Keratinocyte (primary cell): Measurements from ENCODE around the gene KLK7. TPM values are rescaled to one million over a fixed set of nuclear protein-coding genes. Genes with fewer than 3 reads are reported as not detected.

Experiments used
- DNase-seq: peaks from one replicate; pipeline ENCODE4 v3.0.0-alpha.2; 2011; ENCODE audit warnings: low read depth, missing footprints, low spot score
- FAIRE-seq: peaks from 2 replicates; lab custom pipeline; 2011; peaks lifted over from hg19 to GRCh38; lab: Jason Lieb, UNC
- H2AFZ ChIP-seq: 2 replicates; pipeline ENCODE4 v1.6.0; 2012; ENCODE audit warnings: low read length, control low read depth, inconsistent platforms; ENCODE audit not compliant: control insufficient read depth
- H3K27ac ChIP-seq: 2 replicates; pipeline ENCODE4 v1.5.1; 2011; ENCODE audit warnings: low read length; ENCODE audit not compliant: control insufficient read depth, insufficient read depth
- H3K27me3 ChIP-seq: 3 replicates; pipeline ENCODE4 v1.6.0; 2011; ENCODE audit warnings: low read length; ENCODE audit not compliant: control insufficient read depth, insufficient read depth; ENCODE audit errors: extremely low read depth
- H3K36me3 ChIP-seq, 2 experiments: 2 replicates in 1 of 2; 3 replicates in 1 of 2; pipeline ENCODE4 v1.5.1; 2011; ENCODE audit warnings: low read length in 2 of 2, mild to moderate bottlenecking in 1 of 2; ENCODE audit not compliant: control insufficient read depth in 2 of 2, insufficient read depth in 2 of 2; ENCODE audit errors: extremely low read depth in 1 of 2
- H3K4me1 ChIP-seq: 3 replicates; pipeline ENCODE4 v1.5.1; 2011; ENCODE audit warnings: low read length; ENCODE audit not compliant: control insufficient read depth, insufficient read depth; ENCODE audit errors: extremely low read depth
- H3K4me2 ChIP-seq: 3 replicates; pipeline ENCODE4 v1.6.0; 2011; ENCODE audit warnings: low read depth, low read length; ENCODE audit not compliant: control insufficient read depth, insufficient read depth; ENCODE audit errors: extremely low read depth
- H3K4me3 ChIP-seq, 3 experiments: fragments of 200-600 bp in 1 of 3; sonication (generic) in 1 of 3; 2 replicates in 2 of 3; 3 replicates in 1 of 3; pipeline ENCODE4 v1.5.1; 2011 to 2016; ENCODE audit warnings: low read length in 3 of 3, mild to moderate bottlenecking in 3 of 3, control low read depth in 2 of 3, inconsistent platforms in 1 of 3, low read depth in 1 of 3, mixed read lengths in 1 of 3, mixed run types in 1 of 3, moderate library complexity in 1 of 3; ENCODE audit not compliant: control insufficient read depth in 2 of 3, insufficient read depth in 2 of 3; ENCODE audit errors: extremely low read depth in 1 of 3
- H3K79me2 ChIP-seq: 2 replicates; pipeline ENCODE4 v1.6.0; 2012; ENCODE audit warnings: low read length; ENCODE audit not compliant: control insufficient read depth, insufficient read depth
- H3K9ac ChIP-seq: 3 replicates; pipeline ENCODE4 v1.6.0; 2011; ENCODE audit warnings: low read length; ENCODE audit not compliant: control insufficient read depth, insufficient read depth; ENCODE audit errors: extremely low read depth
- H3K9me1 ChIP-seq: 3 replicates; pipeline ENCODE4 v1.6.0; 2011; ENCODE audit warnings: low read length; ENCODE audit not compliant: control insufficient read depth, insufficient read depth; ENCODE audit errors: extremely low read depth
- H3K9me3 ChIP-seq: 2 replicates; pipeline ENCODE4 v1.5.1; 2012; ENCODE audit warnings: low read depth, low read length; ENCODE audit not compliant: control insufficient read depth
- H4K20me1 ChIP-seq: 3 replicates; pipeline ENCODE4 v1.6.0; 2011; ENCODE audit warnings: low read length; ENCODE audit not compliant: control insufficient read depth, insufficient read depth; ENCODE audit errors: extremely low read depth
- EZH2 ChIP-seq: IDR thresholded peaks from one replicate; pipeline ENCODE4 v1.6.1; 2012; ENCODE audit warnings: inconsistent platforms, mild to moderate bottlenecking, low read length, moderate library complexity
- dilution Hi-C: fragments of 300-500 bp; cut with MboI; formaldehyde crosslinking; loops from one replicate; pipeline ENCODE4 v1.7.0; 2020; ENCODE audit warnings: low sequenced_read_pairs; ENCODE audit not compliant: extremely low pct_ligation_motif_present
- polyA plus RNA-seq, 5 experiments: library from polyadenylated mRNA; depleted of rRNA in 3 of 5; stranded (reverse) in 3 of 5; stranded (forward) in 1 of 5; unstranded in 1 of 5; fragments of >200 nt; gene quantifications; 1 replicate in 1 of 5; 2 replicates in 3 of 5; 3 replicates in 1 of 5; pipeline versions ENCODE4 v1.2.1 to v1.2.3, GENCODE V29; 2011 to 2012; ENCODE audit warnings: missing spikeins in 2 of 5, low read depth in 1 of 5, low replicate concordance in 1 of 5
- TF ChIP-seq, protein P1 (sequence below), 3 experiments: IDR thresholded peaks in 1 of 3; conservative IDR thresholded peaks in 1 of 3; optimal IDR thresholded peaks in 1 of 3; 2 replicates in 2 of 3; 3 replicates in 1 of 3; pipeline versions ENCODE3 to v1.5.1; 2011; ENCODE audit warnings: low read length in 3 of 3, mild to moderate bottlenecking in 3 of 3, moderate library complexity in 2 of 3, control low read depth in 1 of 3, inconsistent platforms in 1 of 3; ENCODE audit not compliant: insufficient read depth in 2 of 3; ENCODE audit errors: extremely low read depth in 1 of 3

KLK7 gene
- polyA plus RNA-seq, 1 donor (not counting 4 experiments of a cell fraction or from before 2014, with no cell fraction given), result 29.2 TPM

GRCh38 chr19:51019544-51019925 is 35.8 kb upstream of the KLK7 start, which contains the start of gene KLK10:
KLK10 (minus strand) TSS chr19:51019709; CDS start chr19:51019130, 579 bp downstream.
- H3K9me1 ChIP-seq, result no peaks in the 10 kb centered on the region
- dilution Hi-C loops, result no loop called here
- no peak for TF ChIP-seq EZH2
- TF ChIP-seq, protein P1, sequence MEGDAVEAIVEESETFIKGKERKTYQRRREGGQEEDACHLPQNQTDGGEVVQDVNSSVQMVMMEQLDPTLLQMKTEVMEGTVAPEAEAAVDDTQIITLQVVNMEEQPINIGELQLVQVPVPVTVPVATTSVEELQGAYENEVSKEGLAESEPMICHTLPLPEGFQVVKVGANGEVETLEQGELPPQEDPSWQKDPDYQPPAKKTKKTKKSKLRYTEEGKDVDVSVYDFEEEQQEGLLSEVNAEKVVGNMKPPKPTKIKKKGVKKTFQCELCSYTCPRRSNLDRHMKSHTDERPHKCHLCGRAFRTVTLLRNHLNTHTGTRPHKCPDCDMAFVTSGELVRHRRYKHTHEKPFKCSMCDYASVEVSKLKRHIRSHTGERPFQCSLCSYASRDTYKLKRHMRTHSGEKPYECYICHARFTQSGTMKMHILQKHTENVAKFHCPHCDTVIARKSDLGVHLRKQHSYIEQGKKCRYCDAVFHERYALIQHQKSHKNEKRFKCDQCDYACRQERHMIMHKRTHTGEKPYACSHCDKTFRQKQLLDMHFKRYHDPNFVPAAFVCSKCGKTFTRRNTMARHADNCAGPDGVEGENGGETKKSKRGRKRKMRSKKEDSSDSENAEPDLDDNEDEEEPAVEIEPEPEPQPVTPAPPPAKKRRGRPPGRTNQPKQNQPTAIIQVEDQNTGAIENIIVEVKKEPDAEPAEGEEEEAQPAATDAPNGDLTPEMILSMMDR (optimal IDR thresholded peaks at IDR 0.05 in 1 of 3, IDR thresholded peaks at IDR 0.05 in 1 of 3, conservative IDR thresholded peaks at IDR 0.05 in 1 of 3; ENCODE audit: extremely low read depth in 1 of 3, insufficient read depth in 2 of 3, low read length in 3 of 3), result no peak
- peak within 1 kb of the TSS; percentile 54 for H3K27ac ChIP-seq
- peak within 1 kb of the TSS; percentile 78 for H2AFZ ChIP-seq
- no peaks in the 10 kb centered on the region for H4K20me1 ChIP-seq
- peak within 1 kb of the TSS; percentile 58 to 65 (median 62) for H3K4me3 ChIP-seq
- FAIRE-seq (no peak), DNase-seq (no peak)
- H3K4me1 ChIP-seq, result peaks cover 16% of the 10 kb centered on the region
- no peaks in the 10 kb centered on the region for H3K9me3 ChIP-seq
- peak within 1 kb of the TSS; percentile 71 for H3K9ac ChIP-seq
- H3K4me2 ChIP-seq, result peak within 1 kb of the TSS; percentile 86
- H3K36me3 ChIP-seq, result peaks cover under 1 to 13% of the 10 kb centered on the region in 2 experiments
- H3K27me3 ChIP-seq, result no peaks in the 10 kb centered on the region
- no peaks in the 10 kb centered on the region for H3K79me2 ChIP-seq

DNA sequence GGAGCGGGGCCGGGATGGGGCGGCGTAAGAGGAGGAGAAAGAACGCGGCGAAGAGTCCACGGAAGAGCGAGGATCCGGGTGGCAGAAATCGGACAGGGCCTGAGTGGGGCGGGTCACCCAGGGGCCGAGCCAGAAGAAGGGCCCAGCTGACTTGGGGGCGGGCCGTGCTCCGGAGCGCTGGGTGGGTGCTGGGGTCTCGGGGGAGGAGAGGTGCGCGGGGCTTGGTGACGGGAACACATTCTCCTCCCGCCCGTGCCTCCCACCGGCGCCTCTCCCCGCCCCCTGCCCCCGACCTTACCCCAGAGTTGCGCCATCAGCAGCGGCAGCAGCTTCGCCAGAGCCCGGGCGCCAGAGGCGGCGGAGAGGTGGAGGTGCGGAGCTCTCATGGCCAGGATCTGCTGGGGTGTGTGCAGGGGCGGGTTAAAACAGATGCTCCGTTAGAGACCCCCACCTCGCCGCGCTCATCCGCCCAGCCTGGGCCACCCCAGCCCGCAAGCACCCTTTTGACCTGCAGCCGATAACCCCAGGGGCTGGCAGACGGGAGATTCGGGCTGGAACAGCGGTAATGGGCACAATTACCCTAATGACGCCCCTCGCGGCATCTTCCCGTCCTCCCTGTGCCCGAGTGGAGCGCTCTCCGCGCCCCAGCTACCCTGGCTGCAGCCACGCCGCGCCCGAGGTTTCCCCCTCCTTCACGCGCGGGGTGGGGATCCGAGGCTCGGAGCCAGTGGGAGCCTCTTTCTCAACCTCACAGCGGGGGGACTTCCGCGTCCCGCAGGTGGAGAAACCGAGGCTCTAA is 35.2 kb upstream of the KLK7 start:
- H3K4me1 ChIP-seq, result peaks cover 19% of the 10 kb centered on the region
- H3K9ac ChIP-seq, result peak overlapping the region; percentile 71
- peaks cover 6 to 16% of the 10 kb centered on the region in 2 experiments for H3K36me3 ChIP-seq
- H4K20me1 ChIP-seq, result no peaks in the 10 kb centered on the region
- H3K4me2 ChIP-seq, result peak overlapping the region; percentile 86
- H3K9me1 ChIP-seq, result no peaks in the 10 kb centered on the region
- dilution Hi-C loops, result no loop called here
- peak overlapping the region; percentile 58 to 65 (median 62) for H3K4me3 ChIP-seq
- no peaks in the 10 kb centered on the region for H3K9me3 ChIP-seq
- TF ChIP-seq EZH2, result no peak
- TF ChIP-seq, protein P1 (optimal IDR thresholded peaks at IDR 0.05 in 1 of 3, IDR thresholded peaks at IDR 0.05 in 1 of 3, conservative IDR thresholded peaks at IDR 0.05 in 1 of 3; ENCODE audit: extremely low read depth in 1 of 3, insufficient read depth in 2 of 3, low read length in 3 of 3), result no peak
- H3K27me3 ChIP-seq, result no peaks in the 10 kb centered on the region
- H2AFZ ChIP-seq, result peak overlapping the region; percentile 63
- H3K79me2 ChIP-seq, result no peaks in the 10 kb centered on the region
- DNase-seq (no peak), FAIRE-seq (no peak)
- peak overlapping the region; percentile 36 for H3K27ac ChIP-seq
